H1 (cell line): ENCODE measurements around the gene AFF1. TPM values are rescaled to one million over a fixed set of nuclear protein-coding genes. Genes with fewer than 3 reads are reported as not detected.

Source experiments
- ATF2 ChIP-seq: IDR thresholded peaks from 2 replicates; pipeline ENCODE4 v1.6.1; 2012; ENCODE audit warnings: low read length, inconsistent platforms
- CHD7 ChIP-seq: fragments of 300-600 bp; sonication (generic); IDR thresholded peaks from 2 replicates; pipeline ENCODE4 v1.7.1; 2012; ENCODE audit warnings: low read length, moderate library complexity, mild to moderate bottlenecking, inconsistent platforms; ENCODE audit not compliant: insufficient replicate concordance
- CTBP2 ChIP-seq: IDR thresholded peaks from 2 replicates; pipeline ENCODE4 v1.7.0; 2011; ENCODE audit warnings: borderline replicate concordance, mild to moderate bottlenecking, moderate library complexity, mixed read lengths, low read length; ENCODE audit not compliant: insufficient read depth, insufficient read length
- HDAC2 ChIP-seq, 2 experiments: fragments of 300-600 bp in 1 of 2; sonication (generic) in 1 of 2; IDR thresholded peaks; 2 replicates each; pipeline ENCODE4 v1.6.1; 2011 to 2012; ENCODE audit warnings: low read depth in 2 of 2, low read length in 2 of 2, mild to moderate bottlenecking in 2 of 2, moderate library complexity in 2 of 2, borderline replicate concordance in 1 of 2, inconsistent platforms in 1 of 2
- NRF1 ChIP-seq: IDR thresholded peaks from 2 replicates; pipeline ENCODE4 v1.6.1; 2011; ENCODE audit warnings: mild to moderate bottlenecking, low read depth, low read length, improper control_type of control experiment
- RFX5 ChIP-seq: IDR thresholded peaks from 2 replicates; pipeline ENCODE4 v1.6.1; 2011; ENCODE audit warnings: low read depth, low read length, improper control_type of control experiment, borderline replicate concordance
- polyA plus RNA-seq, 7 experiments: library from polyadenylated mRNA; depleted of rRNA in 3 of 7; stranded (reverse) in 5 of 7; unstranded in 2 of 7; fragments of >200 nt in 5 of 7; fragments of 200-250 nt in 2 of 7; gene quantifications; 1 replicate in 5 of 7; 2 replicates in 1 of 7; 4 replicates in 1 of 7; pipeline versions ENCODE4 v1.2.1 to v1.2.3, GENCODE V29; 2011 to 2013; ENCODE audit warnings: missing spikeins in 2 of 7, mixed read lengths in 2 of 7
- total RNA-seq: library from RNA; stranded (reverse); fragmentation: NEBNext Ultra II Directional; extraction: Animal tissue kit (Norgen Biotek cat#: 25700); gene quantifications from 2 replicates; pipeline ENCODE4 v1.2.1, GENCODE V29; 2021

The AFF1 gene
- total and polyA plus RNA-seq, 2 of the 8 experiments (the other 6 are each of a cell fraction or from before 2014, with no cell fraction given) = 14.8 to 85.5 TPM

- TF ChIP-seq HDAC2 (IDR thresholded peaks at IDR 0.05; ENCODE audit: borderline replicate concordance in 1 of 2, low read depth in 2 of 2, low read length in 2 of 2) (no peak), RFX5 (no peak), NRF1 (no peak), CHD7 (no peak), ATF2 (no peak), CTBP2 (no peak)
Measured at GRCh38 chr4:87088186-87088585, 153.4 kb downstream of the AFF1 start (continued).
